Activated CD4-positive, alpha-beta T cell treated with anti-CD3 and anti-CD28 coated beads for 1 hour (primary cell): ENCODE data around the gene TBKBP1.
"Not testable (repeated sequence)": the region's sequence is repeated elsewhere in the genome, so short reads cannot be mapped to it uniquely, and the experiment has no call there.

ENCODE experiments used
- DNase-seq: peaks from one replicate; pipeline ENCODE4 v3.0.0-alpha.2; 2020

The TBKBP1 gene

DNA sequence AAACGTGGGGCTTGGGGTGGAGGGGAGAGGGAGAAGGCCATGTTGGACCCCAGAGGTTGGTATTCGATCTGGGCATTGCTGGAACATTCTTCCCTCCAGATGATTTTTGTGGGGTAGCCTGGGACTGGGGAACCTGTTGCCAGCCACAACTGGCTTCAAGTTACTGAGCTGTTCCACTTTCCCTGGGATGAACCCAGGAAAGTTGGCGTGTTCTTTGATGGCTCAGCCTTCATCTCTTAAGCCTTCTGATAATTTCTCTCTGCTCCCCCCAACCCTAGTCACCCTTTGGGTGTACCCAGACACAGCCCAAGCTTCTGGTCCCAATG lies 41.1 kb downstream of the TBKBP1 start:
- DNase-seq = peak; percentile 5

DNA sequence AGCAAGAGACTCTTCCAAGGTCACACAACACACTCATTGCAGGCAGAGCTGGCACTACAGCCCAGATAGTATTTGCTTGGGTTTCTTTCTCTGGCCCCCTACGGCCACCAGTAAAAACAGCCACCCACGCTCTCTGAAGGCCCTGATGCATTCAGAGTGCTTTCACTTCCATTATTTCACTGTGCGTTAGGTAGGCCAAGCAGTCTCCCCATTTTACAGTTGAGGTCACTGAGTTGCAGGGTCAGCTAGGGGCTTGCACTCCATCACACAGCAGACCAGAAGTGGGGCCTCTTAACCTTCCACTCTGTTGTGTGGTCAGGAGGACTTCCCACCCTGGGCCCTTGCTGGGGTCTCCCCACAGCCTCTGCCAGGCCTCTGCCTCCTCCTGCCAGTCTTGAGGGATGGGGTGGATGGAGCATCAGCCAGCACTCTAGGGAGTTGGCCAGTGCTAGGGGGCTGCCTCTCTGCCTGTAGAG lies 41.6 kb downstream of the TBKBP1 start:
- peak; percentile 8 for DNase-seq

DNA sequence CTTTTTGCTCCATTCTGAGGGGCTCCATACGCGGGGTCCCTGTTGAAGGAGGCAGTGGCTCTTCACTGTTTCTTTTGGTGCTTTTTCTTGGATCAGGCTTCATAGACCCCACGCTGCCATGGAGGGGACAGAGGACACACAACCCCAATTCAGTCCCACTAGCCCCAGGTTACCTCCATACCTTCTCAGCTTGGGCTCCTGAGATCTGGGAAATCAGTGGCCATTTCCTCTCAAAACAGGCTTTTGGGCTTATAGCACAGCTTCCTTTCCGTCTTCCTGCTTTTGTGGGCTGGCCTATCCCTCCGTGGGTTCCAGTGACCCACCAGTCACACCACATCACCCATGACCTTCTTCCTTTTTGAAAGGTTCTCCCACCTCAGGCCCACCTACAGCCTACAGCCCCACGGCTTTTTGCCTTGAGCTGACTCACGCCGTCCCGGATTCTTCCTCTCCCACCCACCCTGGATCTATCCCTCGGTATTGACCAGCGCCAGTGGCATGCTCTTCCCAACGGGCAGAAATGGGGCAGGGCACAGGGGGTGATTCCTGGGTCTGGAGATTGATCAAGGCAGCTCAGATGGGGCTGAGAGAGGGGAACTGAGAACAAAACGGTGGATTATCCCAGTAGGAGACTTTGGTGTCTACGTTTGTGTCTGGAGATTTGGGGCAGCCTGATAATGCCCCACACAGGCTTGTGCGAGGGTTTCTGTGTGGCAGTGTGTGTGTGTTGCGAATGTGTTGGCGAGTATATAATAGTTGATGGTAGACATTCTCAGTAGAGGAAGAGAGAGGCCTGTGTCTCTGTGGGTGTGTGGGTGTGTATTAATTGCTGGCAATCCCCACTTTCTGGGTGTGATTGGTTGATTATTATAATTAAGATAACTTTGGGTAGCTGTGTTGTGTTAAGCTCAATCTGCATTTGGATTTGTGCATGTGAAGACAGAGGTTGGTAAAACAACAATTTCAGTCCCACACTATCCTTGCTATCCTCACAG lies 42.8 kb downstream of the TBKBP1 start:
- DNase-seq = peak; percentile 5

DNA sequence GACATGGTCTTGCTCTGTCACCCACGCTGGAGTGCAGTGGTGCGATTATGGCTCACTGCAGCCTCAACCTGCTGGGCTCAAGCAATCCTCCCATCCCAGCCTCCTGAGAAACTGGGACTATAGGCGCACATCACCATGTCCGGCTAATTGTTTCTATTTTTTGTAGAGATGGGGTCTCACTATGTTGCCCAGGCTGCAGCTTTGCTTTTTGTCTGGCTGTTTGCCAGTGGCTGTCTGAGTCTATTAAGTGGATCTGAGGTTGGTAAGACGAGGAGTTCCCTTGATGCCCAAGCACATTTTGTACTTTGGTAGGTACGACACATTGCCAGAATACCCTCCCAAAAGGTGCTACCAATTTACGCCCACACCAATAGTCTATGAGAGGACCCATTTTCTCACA lies 44.2 kb downstream of the TBKBP1 start:
- no peak for DNase-seq

DNA sequence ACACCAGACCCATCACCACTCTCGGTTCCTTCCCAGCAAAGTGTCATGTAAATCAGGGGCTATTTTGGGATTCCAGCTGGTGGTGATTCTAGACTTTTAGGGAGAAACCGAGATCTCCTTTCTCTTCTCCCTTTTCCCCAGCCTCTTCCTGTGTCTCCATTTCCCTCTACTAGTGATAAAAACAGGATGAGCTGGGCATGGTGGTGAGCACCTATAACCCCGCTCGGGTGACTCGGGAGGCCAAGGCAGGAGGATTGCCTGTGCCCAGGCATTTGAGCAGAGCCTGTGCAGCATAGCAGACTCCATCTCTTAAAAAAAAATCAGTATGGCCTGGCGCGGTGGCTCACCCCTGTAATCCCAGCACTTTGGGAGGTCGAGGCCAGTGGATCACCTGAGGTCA lies 45.2 kb downstream of the TBKBP1 start:
- DNase-seq = no peak

DNA sequence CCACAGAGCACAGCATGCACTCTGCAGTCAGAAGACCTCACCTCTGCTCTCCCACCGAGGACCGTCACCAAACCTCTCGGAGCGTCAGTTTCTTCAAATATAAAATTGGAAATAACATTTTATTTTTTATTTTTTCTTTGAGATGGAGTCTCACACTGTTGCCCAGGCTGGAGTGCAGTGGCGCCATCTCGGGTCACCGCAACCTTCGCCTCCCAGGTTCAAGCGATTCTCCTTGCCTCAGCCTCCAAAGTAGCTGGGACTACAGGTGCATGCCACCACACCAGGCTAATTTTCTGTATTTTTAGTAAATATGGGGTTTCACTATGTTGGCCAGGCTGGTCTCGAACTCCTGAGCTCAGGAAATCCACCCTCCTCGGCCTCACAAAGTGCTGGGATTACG lies 46.0 kb downstream of the TBKBP1 start:
- not testable (repeated sequence) for DNase-seq

DNA sequence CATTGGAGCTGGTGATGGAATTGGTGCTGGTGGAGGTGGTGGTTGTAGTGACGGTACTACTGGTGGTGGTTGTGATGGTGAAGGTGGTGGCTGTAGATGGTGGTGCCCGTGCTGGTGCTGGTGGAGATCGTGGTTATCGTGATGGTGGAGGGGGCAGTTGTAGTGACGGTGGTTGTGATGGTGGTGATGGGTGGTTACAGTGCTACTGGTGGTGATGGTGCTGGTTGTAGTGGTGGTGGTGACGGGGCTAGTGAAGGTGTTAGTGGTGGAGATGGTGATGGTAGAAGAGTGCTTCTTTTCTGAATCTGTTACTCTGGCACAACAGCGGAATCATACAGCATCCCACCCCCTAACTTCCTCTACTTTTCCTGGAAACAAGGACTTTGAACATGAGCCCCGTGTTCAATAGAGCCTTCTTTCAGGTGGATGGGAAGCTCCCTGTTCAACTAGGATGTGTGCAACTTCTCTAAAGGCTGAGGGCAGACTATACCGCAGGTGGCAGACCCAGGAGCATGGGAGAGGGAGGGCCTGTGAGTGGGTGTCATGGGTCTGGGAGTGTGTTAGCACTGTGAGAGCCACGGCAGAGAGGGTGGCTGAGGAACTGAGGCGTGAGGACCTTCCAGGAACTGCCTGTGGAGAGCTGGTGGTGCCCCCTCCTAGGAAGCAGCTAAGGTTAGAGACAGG lies 47.3 kb downstream of the TBKBP1 start:
- DNase-seq = peak; percentile 7

DNA sequence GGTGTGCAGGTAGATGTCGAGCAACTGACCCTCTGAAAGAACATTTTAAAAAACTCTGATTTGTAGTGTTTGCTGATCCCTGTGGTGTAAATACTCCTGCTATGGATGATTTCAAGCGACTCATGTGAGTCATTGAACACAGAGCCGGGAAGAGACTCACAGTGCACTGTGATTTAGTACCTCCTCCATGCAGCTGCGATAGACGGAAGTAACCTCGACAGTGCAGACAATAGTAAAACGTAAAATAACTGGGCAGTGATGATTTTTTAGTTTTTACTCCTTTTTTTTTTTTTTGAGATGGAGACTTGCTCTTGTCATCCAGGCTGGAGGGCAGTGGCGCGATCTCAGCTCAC lies 47.8 kb downstream of the TBKBP1 start:
- DNase-seq = no peak

DNA sequence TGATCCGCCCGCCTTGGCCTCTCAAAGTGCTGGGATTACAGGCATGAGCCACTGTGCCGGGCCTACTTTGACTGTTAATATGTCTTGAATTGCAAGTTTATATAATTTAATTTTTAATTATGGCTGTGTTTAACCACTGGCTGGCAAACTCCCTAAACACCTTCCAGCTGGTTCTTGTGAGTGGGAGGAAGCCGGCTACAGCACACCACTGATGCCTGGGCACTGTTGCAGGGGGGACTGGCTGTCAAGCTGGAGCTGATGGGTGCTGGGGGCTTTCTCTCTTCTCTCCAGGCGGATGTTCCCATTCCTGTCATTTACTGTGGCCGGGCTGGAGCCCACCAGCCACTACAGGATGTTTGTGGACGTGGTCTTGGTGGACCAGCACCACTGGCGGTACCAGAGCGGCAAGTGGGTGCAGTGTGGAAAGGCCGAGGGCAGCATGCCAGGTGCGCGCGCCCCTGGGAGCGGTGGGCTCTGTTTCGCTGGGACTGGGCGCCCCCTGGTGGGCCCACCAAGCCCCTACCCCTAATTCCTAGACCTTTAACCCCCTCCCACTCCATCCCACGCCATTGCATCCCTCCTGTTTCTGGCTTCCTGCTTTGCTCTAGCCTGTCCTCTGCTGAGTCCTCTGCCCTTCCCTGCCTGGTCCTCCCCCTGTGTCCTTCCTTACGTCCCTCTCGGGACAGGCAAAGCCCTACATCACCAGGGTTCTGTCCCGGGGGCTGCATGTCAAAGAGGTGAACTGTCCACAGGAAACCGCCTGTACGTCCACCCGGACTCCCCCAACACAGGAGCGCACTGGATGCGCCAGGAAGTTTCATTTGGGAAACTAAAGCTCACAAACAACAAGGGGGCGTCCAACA lies 48.6 kb downstream of the TBKBP1 start:
- DNase-seq = peak; percentile 31

DNA sequence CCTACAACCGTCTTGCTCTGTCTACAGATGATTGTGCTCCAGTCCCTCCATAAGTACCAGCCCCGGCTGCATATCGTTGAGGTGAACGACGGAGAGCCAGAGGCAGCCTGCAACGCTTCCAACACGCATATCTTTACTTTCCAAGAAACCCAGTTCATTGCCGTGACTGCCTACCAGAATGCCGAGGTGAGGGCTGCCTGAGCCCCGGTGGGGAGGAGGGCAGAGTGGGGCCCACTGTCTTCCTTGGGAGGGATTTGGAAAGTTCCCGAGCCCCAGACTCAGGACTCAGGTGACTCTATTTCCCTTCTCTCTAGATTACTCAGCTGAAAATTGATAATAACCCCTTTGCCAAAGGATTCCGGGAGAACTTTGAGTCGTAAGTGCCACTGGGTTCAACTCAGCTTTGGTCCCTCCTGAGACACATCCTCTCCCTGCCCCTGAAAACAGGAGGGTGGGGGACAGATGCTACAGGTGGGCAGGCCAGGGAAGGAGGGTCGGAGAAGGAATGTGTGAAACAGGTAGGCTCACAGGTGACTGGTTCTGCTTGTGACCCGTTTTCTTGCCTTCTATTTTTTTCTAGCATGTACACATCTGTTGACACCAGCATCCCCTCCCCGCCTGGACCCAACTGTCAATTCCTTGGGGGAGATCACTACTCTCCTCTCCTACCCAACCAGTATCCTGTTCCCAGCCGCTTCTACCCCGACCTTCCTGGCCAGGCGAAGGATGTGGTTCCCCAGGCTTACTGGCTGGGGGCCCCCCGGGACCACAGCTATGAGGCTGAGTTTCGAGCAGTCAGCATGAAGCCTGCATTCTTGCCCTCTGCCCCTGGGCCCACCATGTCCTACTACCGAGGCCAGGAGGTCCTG lies 50.4 kb downstream of the TBKBP1 start:
- no peak for DNase-seq

DNA sequence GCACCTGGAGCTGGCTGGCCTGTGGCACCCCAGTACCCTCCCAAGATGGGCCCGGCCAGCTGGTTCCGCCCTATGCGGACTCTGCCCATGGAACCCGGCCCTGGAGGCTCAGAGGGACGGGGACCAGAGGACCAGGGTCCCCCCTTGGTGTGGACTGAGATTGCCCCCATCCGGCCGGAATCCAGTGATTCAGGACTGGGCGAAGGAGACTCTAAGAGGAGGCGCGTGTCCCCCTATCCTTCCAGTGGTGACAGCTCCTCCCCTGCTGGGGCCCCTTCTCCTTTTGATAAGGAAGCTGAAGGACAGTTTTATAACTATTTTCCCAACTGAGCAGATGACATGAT lies 51.0 kb downstream of the TBKBP1 start:
- DNase-seq = no peak

DNA sequence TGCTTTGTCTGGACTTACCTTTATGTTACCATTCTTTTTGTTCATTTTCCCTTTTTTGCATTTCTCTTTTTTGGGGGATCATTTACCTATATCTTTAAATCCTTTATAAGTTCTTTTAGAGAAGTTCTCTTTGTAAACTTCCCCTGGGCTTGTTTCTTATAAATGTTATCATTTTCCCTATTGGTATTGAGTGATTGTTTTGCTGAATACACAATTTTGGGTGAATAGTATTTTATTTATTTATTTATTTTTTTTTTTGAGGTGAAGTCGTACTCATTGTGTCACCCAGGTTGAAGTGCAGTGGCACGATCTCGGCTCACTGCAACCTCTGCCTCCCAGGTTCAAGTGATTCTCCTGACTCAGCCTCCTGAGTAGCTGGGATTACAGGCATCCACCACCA lies 57.5 kb downstream of the TBKBP1 start:
- DNase-seq = no peak

DNA sequence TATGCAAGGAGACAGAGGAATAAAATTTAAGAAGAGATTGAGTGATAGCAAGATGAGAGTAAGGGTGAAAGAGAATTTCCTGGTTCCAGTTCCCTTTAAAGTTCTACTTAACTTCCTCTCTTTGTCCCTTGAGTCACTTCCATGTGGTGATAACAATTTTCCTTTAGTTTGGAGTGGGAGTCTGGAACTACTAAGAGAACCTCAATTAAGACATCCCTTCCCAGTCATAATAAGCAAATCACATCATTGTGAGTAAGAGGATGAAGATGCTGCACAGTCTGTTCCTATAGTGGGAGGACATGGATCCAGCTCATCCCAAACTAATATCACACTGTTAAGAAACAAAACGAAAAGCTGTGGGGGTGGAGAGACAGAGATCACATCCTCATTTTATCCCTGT lies 63.4 kb downstream of the TBKBP1 start:
- DNase-seq = no peak

DNA sequence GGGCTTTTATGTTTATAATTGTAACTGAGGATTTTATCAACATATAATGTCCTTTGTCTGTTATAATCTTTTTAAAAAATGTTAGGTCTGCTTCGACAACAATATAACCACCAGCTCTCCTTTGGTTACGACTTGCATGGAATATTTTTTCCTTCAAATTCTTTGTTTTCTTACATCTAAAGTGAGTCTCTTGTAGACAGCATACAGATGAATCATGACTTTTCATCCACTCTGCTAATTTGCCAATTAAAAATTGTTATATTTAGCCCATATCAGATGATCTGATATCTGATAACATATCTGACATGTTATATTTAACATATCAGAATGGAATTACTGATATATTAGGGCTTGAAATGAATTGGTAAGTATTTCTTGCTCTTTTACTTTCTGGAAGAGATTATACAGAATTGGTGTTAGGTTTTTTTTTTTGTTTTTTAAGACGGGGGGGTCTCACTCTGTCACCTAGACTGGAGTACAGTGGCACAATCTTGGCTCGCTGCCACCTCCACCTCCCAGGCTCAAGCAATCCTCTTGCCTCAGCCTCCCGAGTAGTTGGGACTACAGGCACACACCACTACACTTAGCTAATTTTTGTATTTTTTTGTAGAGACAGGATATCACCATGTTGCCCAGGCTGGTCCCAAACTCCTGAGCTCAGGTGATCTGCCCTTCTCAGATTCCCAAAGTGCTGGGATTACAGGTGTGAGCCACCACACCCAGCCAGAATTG lies 66.6 kb downstream of the TBKBP1 start:
- DNase-seq = no peak
